GM21528 (cell line): ENCODE data around the gene MLH3.

ENCODE experiments used
- ATAC-seq: cut with Tn5 transposase; IDR thresholded peaks from one replicate; pipeline ENCODE4 v1.9.1; 2021; ENCODE audit warnings: mild to moderate bottlenecking, moderate library complexity; ENCODE audit not compliant: unreplicated experiment, low FRiP score

MLH3 gene

GRCh38 chr14:74974364-74975058, 76.8 kb downstream of the MLH3 start:
- no peak for ATAC-seq

GRCh38 chr14:74973905-74974363, 77.3 kb downstream of the MLH3 start:
- ATAC-seq: no peak

DNA sequence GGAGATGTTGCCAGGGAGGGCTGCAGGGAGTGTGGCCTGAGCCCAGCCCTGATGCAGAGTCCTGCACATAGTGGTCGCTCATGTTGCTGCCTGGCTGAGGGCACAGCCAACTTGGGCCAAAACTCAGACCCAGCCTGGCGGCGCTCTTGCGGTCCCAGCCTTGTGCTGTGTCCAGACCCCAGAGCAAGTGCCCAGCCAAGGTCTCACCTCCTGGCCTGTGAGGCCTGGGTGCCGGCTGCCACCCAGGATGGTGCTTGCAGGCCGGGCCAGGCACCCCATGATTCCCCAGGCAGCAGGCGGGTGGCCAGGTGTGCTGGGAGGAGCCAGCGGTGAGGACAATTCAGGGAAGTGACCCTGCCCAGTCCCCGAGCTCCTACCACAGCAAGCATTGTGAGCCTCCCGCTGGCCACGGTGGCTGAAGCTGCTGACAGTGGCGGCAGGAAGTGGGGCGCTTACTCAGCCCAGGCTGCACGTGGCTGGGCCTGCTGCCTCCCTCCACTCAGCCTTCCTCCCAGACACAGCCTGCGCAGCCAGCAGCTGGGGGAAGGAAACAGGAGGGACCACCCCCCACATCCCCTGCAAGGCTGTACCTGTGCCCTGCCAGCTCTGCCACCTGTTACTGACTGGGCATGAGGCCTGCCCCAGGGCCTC, 78.1 kb downstream of the MLH3 start:
- ATAC-seq: no peak

DNA sequence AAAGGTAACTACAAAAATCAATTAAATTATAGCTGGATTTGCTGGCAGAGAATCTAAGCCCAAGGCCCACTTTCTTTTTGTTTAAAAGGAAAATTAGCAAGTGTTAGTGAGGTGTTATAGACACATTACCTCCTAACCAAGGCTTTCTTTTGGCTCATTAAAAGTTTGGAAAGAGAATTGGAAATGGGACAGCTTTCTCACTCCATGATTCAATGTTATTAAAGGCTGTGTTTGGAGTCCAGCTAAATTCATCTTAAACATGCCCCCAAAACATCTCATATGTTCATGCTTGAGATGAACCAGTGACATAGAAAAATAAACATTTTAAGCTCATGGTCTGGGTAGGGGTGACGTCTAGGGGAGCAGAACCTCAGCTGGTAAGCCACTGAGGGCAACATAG, 82.5 kb downstream of the MLH3 start:
- ATAC-seq: no peak

- ATAC-seq: no peak
Observed at GRCh38 chr14:74965486-74966153, 85.6 kb downstream of the MLH3 start.

- ATAC-seq: no peak
Observed at GRCh38 chr14:74964787-74965485, 86.3 kb downstream of the MLH3 start.
